ENCODE results near the gene KRT13. TPM values are rescaled to one million over a fixed set of nuclear protein-coding genes. Genes with fewer than 3 reads are reported as not detected.

Gene KRT13
- total RNA-seq, 1 experiment from 2014 or later: not detected

DNA sequence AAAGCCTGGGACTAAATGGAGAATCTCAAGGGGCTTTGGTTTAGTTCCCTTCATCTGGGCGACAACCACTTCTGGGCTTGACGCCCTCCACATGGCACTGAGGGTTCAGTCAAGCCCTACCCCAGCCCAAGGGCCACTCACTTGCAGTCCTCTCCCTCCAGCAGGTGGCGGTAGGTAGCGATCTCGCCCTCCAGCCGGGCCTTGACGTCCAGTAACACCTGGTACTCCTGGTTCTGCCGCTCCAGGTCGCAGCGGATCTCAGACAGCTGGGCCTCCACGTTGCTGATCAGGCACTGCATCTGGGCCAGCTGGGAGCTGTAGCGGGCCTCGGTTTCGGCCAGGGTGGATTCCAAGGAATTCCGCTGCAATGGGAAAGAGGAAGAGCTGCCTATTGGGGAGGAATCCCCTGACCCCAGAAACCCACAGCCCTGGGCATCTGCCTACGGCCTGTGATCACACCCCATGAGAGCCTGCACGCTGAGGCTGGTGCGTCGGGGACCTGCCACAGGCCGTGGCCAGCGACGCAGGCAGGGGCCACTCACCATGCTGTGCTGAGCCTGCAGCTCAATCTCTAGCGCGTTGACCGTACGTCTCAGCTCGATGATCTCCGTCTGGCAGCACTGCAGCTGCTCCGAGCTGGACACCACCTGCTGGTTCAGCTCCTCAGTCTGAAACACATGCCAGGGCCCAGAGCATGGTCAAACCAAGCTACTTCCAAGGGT is 18.4 kb downstream of the KRT13 start:
- ChIA-PET CTCF (interaction anchor here (0.5 to 10.9 kb wide), 40 partner anchors 8 to 609 kb away, joined by 3 to 160 read pairs (median 5); partner anchors contain the start of genes KRT13 and KRT19), POLR2A (interaction anchor here (1.4 kb wide), 1 partner anchor 41 kb away, joined by 3 read pairs; the partner anchor contains the start of gene KRT19)
- Mint-ChIP-seq H3K27ac (no peak overlapping the region), H3K4me3 (no peak overlapping the region), H3K4me1 (no peaks in the 10 kb centered on the region), H3K27me3 (ENCODE audit: low read depth) (peaks cover 17% of the 10 kb centered on the region), H3K9me3 (no peaks in the 10 kb centered on the region), H3K36me3 (no peaks in the 10 kb centered on the region)
- DNase-seq (ENCODE audit: low spot score): peak; percentile 92
- ATAC-seq: peak; percentile 96
- TF ChIP-seq, protein P1, sequence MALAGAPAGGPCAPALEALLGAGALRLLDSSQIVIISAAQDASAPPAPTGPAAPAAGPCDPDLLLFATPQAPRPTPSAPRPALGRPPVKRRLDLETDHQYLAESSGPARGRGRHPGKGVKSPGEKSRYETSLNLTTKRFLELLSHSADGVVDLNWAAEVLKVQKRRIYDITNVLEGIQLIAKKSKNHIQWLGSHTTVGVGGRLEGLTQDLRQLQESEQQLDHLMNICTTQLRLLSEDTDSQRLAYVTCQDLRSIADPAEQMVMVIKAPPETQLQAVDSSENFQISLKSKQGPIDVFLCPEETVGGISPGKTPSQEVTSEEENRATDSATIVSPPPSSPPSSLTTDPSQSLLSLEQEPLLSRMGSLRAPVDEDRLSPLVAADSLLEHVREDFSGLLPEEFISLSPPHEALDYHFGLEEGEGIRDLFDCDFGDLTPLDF (CRISPR knock-in tag; IDR thresholded peaks at IDR 0.05): 0 out of 2 replicates have a peak, but pooled peaks have one; percentile 1
- peak; percentile 50 for TF ChIP-seq CTCF (IDR thresholded peaks at IDR 0.05)
- no peak for TF ChIP-seq HMGA2 (CRISPR knock-in tag; IDR thresholded peaks at IDR 0.05)
- TF ChIP-seq, protein P2, sequence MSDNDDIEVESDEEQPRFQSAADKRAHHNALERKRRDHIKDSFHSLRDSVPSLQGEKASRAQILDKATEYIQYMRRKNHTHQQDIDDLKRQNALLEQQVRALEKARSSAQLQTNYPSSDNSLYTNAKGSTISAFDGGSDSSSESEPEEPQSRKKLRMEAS (CRISPR knock-in tag; IDR thresholded peaks at IDR 0.05): peak; percentile 89
- no peak for TF ChIP-seq TP53 (CRISPR knock-in tag; IDR thresholded peaks at IDR 0.05)
- TF ChIP-seq, protein P3, sequence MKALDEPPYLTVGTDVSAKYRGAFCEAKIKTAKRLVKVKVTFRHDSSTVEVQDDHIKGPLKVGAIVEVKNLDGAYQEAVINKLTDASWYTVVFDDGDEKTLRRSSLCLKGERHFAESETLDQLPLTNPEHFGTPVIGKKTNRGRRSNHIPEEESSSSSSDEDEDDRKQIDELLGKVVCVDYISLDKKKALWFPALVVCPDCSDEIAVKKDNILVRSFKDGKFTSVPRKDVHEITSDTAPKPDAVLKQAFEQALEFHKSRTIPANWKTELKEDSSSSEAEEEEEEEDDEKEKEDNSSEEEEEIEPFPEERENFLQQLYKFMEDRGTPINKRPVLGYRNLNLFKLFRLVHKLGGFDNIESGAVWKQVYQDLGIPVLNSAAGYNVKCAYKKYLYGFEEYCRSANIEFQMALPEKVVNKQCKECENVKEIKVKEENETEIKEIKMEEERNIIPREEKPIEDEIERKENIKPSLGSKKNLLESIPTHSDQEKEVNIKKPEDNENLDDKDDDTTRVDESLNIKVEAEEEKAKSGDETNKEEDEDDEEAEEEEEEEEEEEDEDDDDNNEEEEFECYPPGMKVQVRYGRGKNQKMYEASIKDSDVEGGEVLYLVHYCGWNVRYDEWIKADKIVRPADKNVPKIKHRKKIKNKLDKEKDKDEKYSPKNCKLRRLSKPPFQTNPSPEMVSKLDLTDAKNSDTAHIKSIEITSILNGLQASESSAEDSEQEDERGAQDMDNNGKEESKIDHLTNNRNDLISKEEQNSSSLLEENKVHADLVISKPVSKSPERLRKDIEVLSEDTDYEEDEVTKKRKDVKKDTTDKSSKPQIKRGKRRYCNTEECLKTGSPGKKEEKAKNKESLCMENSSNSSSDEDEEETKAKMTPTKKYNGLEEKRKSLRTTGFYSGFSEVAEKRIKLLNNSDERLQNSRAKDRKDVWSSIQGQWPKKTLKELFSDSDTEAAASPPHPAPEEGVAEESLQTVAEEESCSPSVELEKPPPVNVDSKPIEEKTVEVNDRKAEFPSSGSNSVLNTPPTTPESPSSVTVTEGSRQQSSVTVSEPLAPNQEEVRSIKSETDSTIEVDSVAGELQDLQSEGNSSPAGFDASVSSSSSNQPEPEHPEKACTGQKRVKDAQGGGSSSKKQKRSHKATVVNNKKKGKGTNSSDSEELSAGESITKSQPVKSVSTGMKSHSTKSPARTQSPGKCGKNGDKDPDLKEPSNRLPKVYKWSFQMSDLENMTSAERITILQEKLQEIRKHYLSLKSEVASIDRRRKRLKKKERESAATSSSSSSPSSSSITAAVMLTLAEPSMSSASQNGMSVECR (CRISPR knock-in tag; IDR thresholded peaks at IDR 0.05; ENCODE audit: borderline replicate concordance): peak; percentile 52; the same call in 1 of the 2 replicates
- 0 out of 2 replicates have a peak, but pooled peaks have one; percentile 45 for TF ChIP-seq CBFB (CRISPR knock-in tag; IDR thresholded peaks at IDR 0.05; ENCODE audit: low read depth)
- TF ChIP-seq, protein P4, sequence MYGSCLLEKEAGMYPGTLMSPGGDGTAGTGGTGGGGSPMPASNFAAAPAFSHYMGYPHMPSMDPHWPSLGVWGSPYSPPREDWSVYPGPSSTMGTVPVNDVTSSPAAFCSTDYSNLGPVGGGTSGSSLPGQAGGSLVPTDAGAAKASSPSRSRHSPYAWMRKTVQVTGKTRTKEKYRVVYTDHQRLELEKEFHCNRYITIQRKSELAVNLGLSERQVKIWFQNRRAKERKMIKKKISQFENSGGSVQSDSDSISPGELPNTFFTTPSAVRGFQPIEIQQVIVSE (CRISPR knock-in tag; IDR thresholded peaks at IDR 0.05; ENCODE audit: borderline replicate concordance): no peak
- TF ChIP-seq MYBL2 (CRISPR knock-in tag; IDR thresholded peaks at IDR 0.05): 0 out of 2 replicates have a peak, but pooled peaks have one; percentile 33
- TF ChIP-seq MXD4 (CRISPR knock-in tag; IDR thresholded peaks at IDR 0.05; ENCODE audit: borderline replicate concordance): no peak
- no peak for TF ChIP-seq ZMAT4 (CRISPR knock-in tag; IDR thresholded peaks at IDR 0.05)
- no peak for TF ChIP-seq E2F5 (CRISPR knock-in tag; IDR thresholded peaks at IDR 0.05)
- no peak for TF ChIP-seq ZNF423 (CRISPR knock-in tag; IDR thresholded peaks at IDR 0.05)
- TF ChIP-seq, protein P5, sequence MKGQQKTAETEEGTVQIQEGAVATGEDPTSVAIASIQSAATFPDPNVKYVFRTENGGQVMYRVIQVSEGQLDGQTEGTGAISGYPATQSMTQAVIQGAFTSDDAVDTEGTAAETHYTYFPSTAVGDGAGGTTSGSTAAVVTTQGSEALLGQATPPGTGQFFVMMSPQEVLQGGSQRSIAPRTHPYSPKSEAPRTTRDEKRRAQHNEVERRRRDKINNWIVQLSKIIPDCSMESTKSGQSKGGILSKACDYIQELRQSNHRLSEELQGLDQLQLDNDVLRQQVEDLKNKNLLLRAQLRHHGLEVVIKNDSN (CRISPR knock-in tag; IDR thresholded peaks at IDR 0.05): peak; percentile 35; the same call in 1 of the 2 replicates
- no peak for TF ChIP-seq NR1H2 (CRISPR knock-in tag; IDR thresholded peaks at IDR 0.05)
- TF ChIP-seq FOXP1 (CRISPR knock-in tag; IDR thresholded peaks at IDR 0.05; ENCODE audit: borderline replicate concordance): peak; percentile 44; the same call in 1 of the 2 replicates
